IMR-90 (cell line): ENCODE results near the gene CKB. TPM values are rescaled to one million over a fixed set of nuclear protein-coding genes. Genes with fewer than 3 reads are reported as not detected.

Source experiments
- ATAC-seq: fragments of 200-7000 bp; cut with Tn5 transposase; 2 replicates; pipeline ENCODE4 v1.9.1; 2020; ENCODE audit warnings: low read depth, mild to moderate bottlenecking, moderate library complexity
- BruUV-seq: library from RNA; stranded (reverse); fragments of 400-500 nt; replicated peaks from 2 replicates; lab custom pipeline; 2021; lab: Mats Ljungman, UMichigan
- CTCF ChIA-PET: fragments of 300-600 bp; formaldehyde crosslinking; extraction: SDS; loops from one replicate; lab custom pipeline; 2021; ENCODE audit warnings: antibody characterized with exemption; lab: Yijun Ruan, JAX
- POLR2A ChIA-PET: fragments of 300-600 bp; sonication (Branson Sonifier 250); formaldehyde crosslinking; loops from one replicate; lab custom pipeline; 2022; ENCODE audit warnings: antibody characterized with exemption; ENCODE audit not compliant: unreplicated experiment; lab: Charles Lee
- DNase-seq: peaks from one replicate; pipeline ENCODE4 v3.0.0; 2013
- H2AFZ ChIP-seq: replicated peaks from 2 replicates; pipeline ENCODE3; 2013; ENCODE audit warnings: low read length, mild to moderate bottlenecking; ENCODE audit not compliant: poor library complexity
- H2AK5ac ChIP-seq: 2 replicates; pipeline ENCODE4 v1.6.1; 2013; ENCODE audit warnings: low read depth, low read length, inconsistent platforms
- H2AK9ac ChIP-seq: replicated peaks from 2 replicates; pipeline ENCODE3; 2013; ENCODE audit warnings: mild to moderate bottlenecking, low read depth, low read length, moderate library complexity; ENCODE audit not compliant: poor library complexity
- H2BK120ac ChIP-seq: 2 replicates; pipeline ENCODE4 v1.6.1; 2013; ENCODE audit warnings: low read depth, low read length, inconsistent platforms
- H2BK15ac ChIP-seq: 3 replicates; pipeline ENCODE4 v1.6.1; 2013; ENCODE audit warnings: low read depth, low read length, inconsistent platforms
- H2BK20ac ChIP-seq: 2 replicates; pipeline ENCODE4 v1.6.1; 2013; ENCODE audit warnings: low read depth, mild to moderate bottlenecking, inconsistent platforms, low read length, moderate library complexity
- H2BK5ac ChIP-seq: 2 replicates; pipeline ENCODE4 v1.6.1; 2013; ENCODE audit warnings: mild to moderate bottlenecking, low read depth, low read length, inconsistent platforms; ENCODE audit not compliant: poor library complexity, severe bottlenecking
- H3K14ac ChIP-seq: replicated peaks from 2 replicates; pipeline ENCODE4 v1.6.1; 2013; ENCODE audit warnings: low read depth, low read length, inconsistent platforms
- H3K18ac ChIP-seq: 2 replicates; pipeline ENCODE4 v1.6.1; 2013; ENCODE audit warnings: low read depth, low read length, control low read depth
- H3K23ac ChIP-seq: 2 replicates; pipeline ENCODE4 v1.6.1; 2013; ENCODE audit warnings: low read depth, low read length, inconsistent platforms
- H3K27ac ChIP-seq: 2 replicates; pipeline ENCODE4 v1.5.1; 2013; ENCODE audit warnings: mild to moderate bottlenecking, control low read depth, low read length; ENCODE audit not compliant: insufficient read depth
- H3K27me3 ChIP-seq: 2 replicates; pipeline ENCODE4 v1.6.1; 2013; ENCODE audit warnings: low read length; ENCODE audit not compliant: control insufficient read depth, insufficient read depth
- H3K36me3 ChIP-seq: 2 replicates; pipeline ENCODE4 v1.6.1; 2013; ENCODE audit warnings: low read length, mixed read lengths; ENCODE audit not compliant: control insufficient read depth, insufficient read depth
- H3K4ac ChIP-seq: 2 replicates; pipeline ENCODE4 v1.6.1; 2013; ENCODE audit warnings: low read depth, low read length, inconsistent platforms
- H3K4me1 ChIP-seq: 2 replicates; pipeline ENCODE4 v1.6.1; 2013; ENCODE audit warnings: low read length, mixed read lengths; ENCODE audit not compliant: control insufficient read depth, insufficient read depth
- H3K4me2 ChIP-seq: 2 replicates; pipeline ENCODE4 v1.6.1; 2013; ENCODE audit warnings: low read depth, mild to moderate bottlenecking, control low read depth, low read length, moderate library complexity
- H3K4me3 ChIP-seq: 2 replicates; pipeline ENCODE4 v1.5.1; 2013; ENCODE audit warnings: low read depth, mild to moderate bottlenecking, control low read depth, low read length, moderate library complexity; ENCODE audit not compliant: insufficient read depth
- H3K56ac ChIP-seq: 2 replicates; pipeline ENCODE4 v1.6.1; 2013; ENCODE audit warnings: low read length, inconsistent platforms; ENCODE audit not compliant: insufficient read depth; ENCODE audit errors: extremely low read depth
- H3K79me1 ChIP-seq, 2 experiments: 2 replicates each; pipeline ENCODE4 v1.6.1; 2013; ENCODE audit warnings: low read length in 2 of 2, inconsistent platforms in 1 of 2, low read depth in 1 of 2
- H3K9ac ChIP-seq: 2 replicates; pipeline ENCODE4 v1.6.1; 2013; ENCODE audit warnings: low read depth, low read length, control low read depth
- H3K9me1 ChIP-seq: 2 replicates; pipeline ENCODE4 v1.6.1; 2013; ENCODE audit warnings: low read length, inconsistent platforms; ENCODE audit not compliant: insufficient read depth
- H3K9me3 ChIP-seq: 2 replicates; pipeline ENCODE4 v1.6.1; 2013; ENCODE audit warnings: low read length; ENCODE audit not compliant: control insufficient read depth, insufficient read depth
- H4K20me1 ChIP-seq: 2 replicates; pipeline ENCODE4 v1.6.1; 2013; ENCODE audit warnings: low read length, inconsistent platforms; ENCODE audit not compliant: insufficient read depth
- H4K5ac ChIP-seq: 2 replicates; pipeline ENCODE4 v1.6.1; 2013; ENCODE audit warnings: mild to moderate bottlenecking, low read depth, low read length, control low read depth
- H4K8ac ChIP-seq, 2 experiments: 2 replicates each; pipeline ENCODE4 v1.6.1; 2013; ENCODE audit warnings: low read depth in 2 of 2, low read length in 2 of 2, control low read depth in 1 of 2, inconsistent platforms in 1 of 2
- H4K91ac ChIP-seq: 2 replicates; pipeline ENCODE4 v1.6.1; 2013; ENCODE audit warnings: low read depth, low read length, inconsistent platforms; ENCODE audit not compliant: insufficient read depth
- BHLHE40 ChIP-seq: fragments of 150-350 bp; IDR thresholded peaks from 2 replicates; pipeline ENCODE4 v1.6.1; 2016; ENCODE audit warnings: mild to moderate bottlenecking, low read depth, low read length
- CHD1 ChIP-seq: IDR thresholded peaks from 2 replicates; pipeline ENCODE4 v1.6.1; 2012; ENCODE audit warnings: low read depth, low read length, improper control_type of control experiment
- NFE2L2 ChIP-seq: fragments of 150-350 bp; IDR thresholded peaks from 2 replicates; pipeline ENCODE4 v1.6.1; 2016; ENCODE audit warnings: low read depth, mild to moderate bottlenecking, low read length
- SMC3 ChIP-seq: fragments of 150-350 bp; IDR thresholded peaks from 2 replicates; pipeline ENCODE4 v1.6.1; 2016; ENCODE audit warnings: low read depth, mild to moderate bottlenecking, antibody characterized with exemption, low read length, moderate library complexity
- WGBS, 2 experiments: methylation state at CpG; one replicate each; pipeline versions ENCODE4 v1.1.5 to v1.1.7; 2013; ENCODE audit warnings: missing lambda C conversion rate in 2 of 2; ENCODE audit not compliant: insufficient read length in 1 of 2; ENCODE audit errors: extremely low coverage in 2 of 2; 5-methylcytosine and 5-hydroxymethylcytosine counted together
- dilution Hi-C: fragments of 300-500 bp; cut with HindIII; formaldehyde crosslinking; loops from one replicate; pipeline ENCODE4 v1.14.3; 2018; ENCODE audit warnings: low sequenced_read_pairs; ENCODE audit not compliant: unreplicated experiment
- in situ Hi-C: fragments of 300-500 bp; cut with MboI; formaldehyde crosslinking; loops from 3 replicates; pipeline ENCODE4 v1.14.3; 2019; ENCODE audit warnings: low sequenced_read_pairs, inconsistent platforms, mixed read lengths
- intact Hi-C: fragments of 100-400 bp; cut with micrococcal nuclease; formaldehyde crosslinking; loops from 2 replicates; pipeline ENCODE4 v1.10.0; 2022
- polyA plus RNA-seq, 3 experiments: library from polyadenylated mRNA; depleted of rRNA; stranded (reverse); fragments of >200 nt; gene quantifications; 2 replicates each; pipeline ENCODE4 v1.2.3, GENCODE V29; 2012; ENCODE audit warnings: low replicate concordance in 1 of 3
- total RNA-seq: library from RNA; depleted of rRNA; stranded (reverse); fragments of >200 nt; gene quantifications from 2 replicates; pipeline ENCODE4 v1.2.3, GENCODE V29; 2012

CKB gene
- total and polyA plus RNA-seq, 2 of the 4 experiments (the other 2 are of a cell fraction) = 17.7 to 82.6 TPM

GRCh38 chr14:103541709-103542604, 19.3 kb upstream of the CKB start:
- no peak overlapping the region for H3K14ac ChIP-seq
- 77% methylated on average over 19 of the region's 33 CpGs; no CpG with 5 or more reads in 1 of the 2 experiments for WGBS, 2 experiments
- no peak for DNase-seq
- in situ Hi-C loops (no loop called here), intact Hi-C loops (no loop called here), dilution Hi-C loops (no loop called here)
- peak overlapping the region; percentile 19 for H4K91ac ChIP-seq
- no peak overlapping the region for H3K4me3 ChIP-seq
- no peak overlapping the region for H2BK15ac ChIP-seq
- peak overlapping the region; percentile 18; the same call in 1 of the 2 replicates for H4K5ac ChIP-seq
- peak overlapping the region; percentile 96 for H2AK9ac ChIP-seq
- H3K18ac ChIP-seq = no peak overlapping the region
- H3K79me1 ChIP-seq = no peaks in the 10 kb centered on the region; a peak in 1 of 4 replicates
- peak overlapping the region; percentile 95 for H2BK5ac ChIP-seq
- H2BK20ac ChIP-seq = peak overlapping the region; percentile 20
- CTCF ChIA-PET = interaction anchor here (1.5 kb wide), 1 partner anchor 10 kb away, joined by 3 read pairs; no protein-coding TSS in a partner anchor
- H3K9ac ChIP-seq = no peak overlapping the region
- TF ChIP-seq NFE2L2 (no peak), CHD1 (no peak), SMC3 (no peak), BHLHE40 (no peak)
- POLR2A ChIA-PET = no interaction called here
- no peaks in the 10 kb centered on the region for H3K27me3 ChIP-seq
- H2BK120ac ChIP-seq = peak overlapping the region; percentile 62
- no peaks in the 10 kb centered on the region for H3K9me3 ChIP-seq
- no peak overlapping the region for H3K4me2 ChIP-seq
- H3K27ac ChIP-seq = peak overlapping the region; percentile 9; the same call in 1 of the 2 replicates
- no peak overlapping the region for H3K56ac ChIP-seq
- ATAC-seq = no peak
- H4K20me1 ChIP-seq = peaks cover 6% of the 10 kb centered on the region; the same call in 1 of the 2 replicates
- H3K4ac ChIP-seq = peak overlapping the region; percentile 77
- no peaks in the 10 kb centered on the region for H3K9me1 ChIP-seq
- peaks cover 24% of the 10 kb centered on the region for H3K4me1 ChIP-seq
- H3K36me3 ChIP-seq = no peaks in the 10 kb centered on the region
- peak overlapping the region; percentile 82 for H2AK5ac ChIP-seq
- no peak overlapping the region; a peak in 2 of 4 replicates for H4K8ac ChIP-seq
- no TSS peak for BruUV-seq
- H3K23ac ChIP-seq = no peak overlapping the region
- no peak overlapping the region for H2AFZ ChIP-seq
